SK-N-SH treated with all-trans-retinoic acid at 6 μM for 48 hours (cell line): Measurements from ENCODE around the gene GPR161.

Source experiments
- ATAC-seq: fragments of 200-7000 bp; cut with Tn5 transposase; 3 replicates; pipeline ENCODE4 v1.9.1; 2020; ENCODE audit warnings: mild to moderate bottlenecking, moderate library complexity
- ARNTL ChIP-seq: fragments of 450-650 bp; formaldehyde crosslinking; IDR thresholded peaks from 2 replicates; pipeline ENCODE4 v1.5.0; 2020; ENCODE audit warnings: low read depth, mild to moderate bottlenecking, moderate library complexity, borderline replicate concordance
- BACH2 ChIP-seq: fragments of 250-450 bp; sonication (Bioruptor Pico); IDR thresholded peaks from 2 replicates; pipeline ENCODE4 v1.9.0; 2021; ENCODE audit warnings: mild to moderate bottlenecking, borderline replicate concordance
- ESRRG ChIP-seq: fragments of 250-450 bp; sonication (Bioruptor Pico); IDR thresholded peaks from 2 replicates; pipeline ENCODE4 v1.6.1; 2021; ENCODE audit warnings: mild to moderate bottlenecking
- GLIS3 ChIP-seq: fragments of 250-450 bp; sonication (Bioruptor Pico); IDR thresholded peaks from 2 replicates; pipeline ENCODE4 v1.5.0; 2020; ENCODE audit warnings: mild to moderate bottlenecking, moderate library complexity
- ISL1 ChIP-seq: fragments of 250-450 bp; sonication (Bioruptor Pico); IDR thresholded peaks from 2 replicates; pipeline ENCODE4 v2.1.2; 2022; ENCODE audit warnings: mild to moderate bottlenecking, moderate library complexity
- OSR1 ChIP-seq: fragments of 250-450 bp; sonication (Bioruptor Pico); IDR thresholded peaks from 2 replicates; pipeline ENCODE4 v1.8.0; 2022; ENCODE audit warnings: moderate library complexity, mild to moderate bottlenecking, inconsistent platforms
- PATZ1 ChIP-seq: fragments of 250-450 bp; sonication (Bioruptor Pico); IDR thresholded peaks from 2 replicates; pipeline ENCODE4 v1.8.0; 2020; ENCODE audit warnings: mild to moderate bottlenecking, moderate library complexity, borderline replicate concordance
- PPARA ChIP-seq: fragments of 250-450 bp; sonication (Bioruptor Pico); IDR thresholded peaks from 2 replicates; pipeline ENCODE4 v1.5.0; 2020; ENCODE audit warnings: mild to moderate bottlenecking, borderline replicate concordance
- RARB ChIP-seq: fragments of 250-450 bp; sonication (Bioruptor Pico); IDR thresholded peaks from 2 replicates; pipeline ENCODE4 v1.8.0; 2021; ENCODE audit warnings: mild to moderate bottlenecking, moderate library complexity
- SNAI2 ChIP-seq: fragments of 250-450 bp; sonication (Bioruptor Pico); IDR thresholded peaks from 2 replicates; pipeline ENCODE4 v1.5.0; 2020; ENCODE audit warnings: mild to moderate bottlenecking, moderate library complexity
- TCF4 ChIP-seq: fragments of 250-450 bp; sonication (Bioruptor Pico); IDR thresholded peaks from 2 replicates; pipeline ENCODE4 v1.8.0; 2021; ENCODE audit warnings: mild to moderate bottlenecking, moderate library complexity, borderline replicate concordance
- TOX ChIP-seq: fragments of 250-450 bp; sonication (Bioruptor Pico); IDR thresholded peaks from 2 replicates; pipeline ENCODE4 v1.8.0; 2021; ENCODE audit warnings: mild to moderate bottlenecking, moderate library complexity, borderline replicate concordance
- ZC3H10 ChIP-seq: fragments of 250-450 bp; sonication (Bioruptor Pico); IDR thresholded peaks from 2 replicates; pipeline ENCODE4 v1.5.1; 2021; ENCODE audit warnings: mild to moderate bottlenecking, moderate library complexity
- ZFP3 ChIP-seq: fragments of 250-450 bp; sonication (Bioruptor Pico); IDR thresholded peaks from 2 replicates; pipeline ENCODE4 v1.5.0; 2020; ENCODE audit warnings: mild to moderate bottlenecking, moderate library complexity
- ZFP30 ChIP-seq: fragments of 450-650 bp; formaldehyde crosslinking; IDR thresholded peaks from 2 replicates; pipeline ENCODE4 v1.5.0; 2022; ENCODE audit warnings: mild to moderate bottlenecking, moderate library complexity
- ZNF565 ChIP-seq: fragments of 450-650 bp; formaldehyde crosslinking; conservative IDR thresholded peaks from 2 replicates; pipeline ENCODE4 v1.5.0; 2020; ENCODE audit warnings: low read depth, mild to moderate bottlenecking, moderate library complexity
- ZNF70 ChIP-seq: fragments of 450-650 bp; formaldehyde crosslinking; IDR thresholded peaks from 2 replicates; pipeline ENCODE4 v1.5.0; 2020; ENCODE audit warnings: mild to moderate bottlenecking, moderate library complexity
- TF ChIP-seq, protein P1 (sequence below): fragments of 250-450 bp; sonication (Bioruptor Pico); IDR thresholded peaks from 2 replicates; pipeline ENCODE4 v1.8.0; 2021; ENCODE audit warnings: low read depth, mild to moderate bottlenecking, moderate library complexity, borderline replicate concordance
- TF ChIP-seq, protein P2 (sequence below): fragments of 250-450 bp; sonication (Bioruptor Pico); IDR thresholded peaks from 2 replicates; pipeline ENCODE4 v1.5.1; 2020; ENCODE audit warnings: low read depth, mild to moderate bottlenecking, moderate library complexity
- TF ChIP-seq, protein P3 (sequence below): fragments of 250-450 bp; sonication (Bioruptor Pico); IDR thresholded peaks from 2 replicates; pipeline ENCODE4 v1.5.1; 2021; ENCODE audit warnings: mild to moderate bottlenecking, moderate library complexity

The GPR161 gene

GRCh38 chr1:168167806-168168205 lies 31.1 kb upstream of the GPR161 start:
- ATAC-seq = no peak
- TF ChIP-seq, protein P1, sequence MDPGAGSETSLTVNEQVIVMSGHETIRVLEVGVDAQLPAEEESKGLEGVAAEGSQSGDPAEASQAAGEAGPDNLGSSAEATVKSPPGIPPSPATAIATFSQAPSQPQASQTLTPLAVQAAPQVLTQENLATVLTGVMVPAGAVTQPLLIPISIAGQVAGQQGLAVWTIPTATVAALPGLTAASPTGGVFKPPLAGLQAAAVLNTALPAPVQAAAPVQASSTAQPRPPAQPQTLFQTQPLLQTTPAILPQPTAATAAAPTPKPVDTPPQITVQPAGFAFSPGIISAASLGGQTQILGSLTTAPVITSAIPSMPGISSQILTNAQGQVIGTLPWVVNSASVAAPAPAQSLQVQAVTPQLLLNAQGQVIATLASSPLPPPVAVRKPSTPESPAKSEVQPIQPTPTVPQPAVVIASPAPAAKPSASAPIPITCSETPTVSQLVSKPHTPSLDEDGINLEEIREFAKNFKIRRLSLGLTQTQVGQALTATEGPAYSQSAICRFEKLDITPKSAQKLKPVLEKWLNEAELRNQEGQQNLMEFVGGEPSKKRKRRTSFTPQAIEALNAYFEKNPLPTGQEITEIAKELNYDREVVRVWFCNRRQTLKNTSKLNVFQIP (CRISPR knock-in tag) = no peak
- TF ChIP-seq, protein P2, sequence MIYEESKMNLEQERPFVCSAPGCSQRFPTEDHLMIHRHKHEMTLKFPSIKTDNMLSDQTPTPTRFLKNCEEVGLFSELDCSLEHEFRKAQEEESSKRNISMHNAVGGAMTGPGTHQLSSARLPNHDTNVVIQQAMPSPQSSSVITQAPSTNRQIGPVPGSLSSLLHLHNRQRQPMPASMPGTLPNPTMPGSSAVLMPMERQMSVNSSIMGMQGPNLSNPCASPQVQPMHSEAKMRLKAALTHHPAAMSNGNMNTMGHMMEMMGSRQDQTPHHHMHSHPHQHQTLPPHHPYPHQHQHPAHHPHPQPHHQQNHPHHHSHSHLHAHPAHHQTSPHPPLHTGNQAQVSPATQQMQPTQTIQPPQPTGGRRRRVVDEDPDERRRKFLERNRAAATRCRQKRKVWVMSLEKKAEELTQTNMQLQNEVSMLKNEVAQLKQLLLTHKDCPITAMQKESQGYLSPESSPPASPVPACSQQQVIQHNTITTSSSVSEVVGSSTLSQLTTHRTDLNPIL (CRISPR knock-in tag) = no peak
- no peak for TF ChIP-seq RARB (CRISPR knock-in tag)
- TF ChIP-seq ISL1 = no peak
- no peak for TF ChIP-seq ZNF565 (CRISPR knock-in tag)
- TF ChIP-seq ESRRG = no peak
- TF ChIP-seq PATZ1 = no peak
- TF ChIP-seq ZFP3 = no peak
- no peak for TF ChIP-seq ZC3H10 (CRISPR knock-in tag)
- TF ChIP-seq, all 23 proteins: peak for 0

DNA sequence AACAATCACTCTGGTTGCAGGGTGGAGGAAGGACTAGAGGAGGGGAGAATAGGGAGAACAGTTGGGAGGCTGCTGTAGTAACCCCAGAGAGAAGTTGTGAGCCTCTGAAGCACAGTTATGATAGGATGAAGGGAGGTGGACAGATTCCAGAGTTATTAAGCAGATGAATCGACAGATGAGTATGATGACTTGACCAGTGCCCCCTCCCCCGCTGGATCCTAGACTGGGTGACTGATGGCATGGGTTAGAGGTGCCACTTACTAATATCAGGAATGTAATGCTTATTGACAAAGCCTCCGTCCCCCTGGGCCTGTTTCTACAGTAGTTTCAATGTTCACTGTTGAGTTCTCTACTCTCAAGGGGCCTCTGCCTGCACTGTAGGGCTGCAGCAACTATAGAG lies 28.0 kb upstream of the GPR161 start:
- TF ChIP-seq GLIS3 (no peak), TCF4 (CRISPR knock-in tag) (no peak), TOX (CRISPR knock-in tag) (no peak), ARNTL (CRISPR knock-in tag) (no peak), PPARA (CRISPR knock-in tag) (no peak), OSR1 (CRISPR knock-in tag) (no peak), RARB (CRISPR knock-in tag) (no peak), ESRRG (no peak)
- no peak for ATAC-seq

GRCh38 chr1:168163670-168164069 lies 26.9 kb upstream of the GPR161 start:
- ATAC-seq = no peak
- TF ChIP-seq ZFP3 (no peak), ZC3H10 (CRISPR knock-in tag) (no peak), RARB (CRISPR knock-in tag) (no peak), PPARA (CRISPR knock-in tag) (no peak), ISL1 (no peak), TCF4 (CRISPR knock-in tag) (no peak), BACH2 (CRISPR knock-in tag) (no peak), ZNF70 (no peak), ESRRG (no peak), PATZ1 (no peak), SNAI2 (CRISPR knock-in tag) (no peak), ZNF565 (CRISPR knock-in tag) (no peak), ARNTL (CRISPR knock-in tag) (no peak), GLIS3 (no peak), ZFP30 (no peak)
- TF ChIP-seq, protein P1 (CRISPR knock-in tag) = no peak
- TF ChIP-seq, protein P3, sequence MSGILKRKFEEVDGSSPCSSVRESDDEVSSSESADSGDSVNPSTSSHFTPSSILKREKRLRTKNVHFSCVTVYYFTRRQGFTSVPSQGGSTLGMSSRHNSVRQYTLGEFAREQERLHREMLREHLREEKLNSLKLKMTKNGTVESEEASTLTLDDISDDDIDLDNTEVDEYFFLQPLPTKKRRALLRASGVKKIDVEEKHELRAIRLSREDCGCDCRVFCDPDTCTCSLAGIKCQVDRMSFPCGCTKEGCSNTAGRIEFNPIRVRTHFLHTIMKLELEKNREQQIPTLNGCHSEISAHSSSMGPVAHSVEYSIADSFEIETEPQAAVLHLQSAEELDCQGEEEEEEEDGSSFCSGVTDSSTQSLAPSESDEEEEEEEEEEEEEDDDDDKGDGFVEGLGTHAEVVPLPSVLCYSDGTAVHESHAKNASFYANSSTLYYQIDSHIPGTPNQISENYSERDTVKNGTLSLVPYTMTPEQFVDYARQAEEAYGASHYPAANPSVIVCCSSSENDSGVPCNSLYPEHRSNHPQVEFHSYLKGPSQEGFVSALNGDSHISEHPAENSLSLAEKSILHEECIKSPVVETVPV (CRISPR knock-in tag) = no peak
